ENCODE results near the gene AGPAT1.
"Not testable (repeated sequence)": the region's sequence is repeated elsewhere in the genome, so short reads cannot be mapped to it uniquely, and the experiment has no call there.

AGPAT1 gene

GRCh38 chr6:32147401-32148132 lies 28.3 kb downstream of the AGPAT1 start:
- in situ Hi-C loops (cut with MboI; ENCODE audit: low pct_unique_long_range_greater_than_20kb, low sequenced_read_pairs, unreplicated experiment): no loop called here
- no peak for DNase-seq (ENCODE audit: low spot score)
- TF ChIP-seq, protein P1, sequence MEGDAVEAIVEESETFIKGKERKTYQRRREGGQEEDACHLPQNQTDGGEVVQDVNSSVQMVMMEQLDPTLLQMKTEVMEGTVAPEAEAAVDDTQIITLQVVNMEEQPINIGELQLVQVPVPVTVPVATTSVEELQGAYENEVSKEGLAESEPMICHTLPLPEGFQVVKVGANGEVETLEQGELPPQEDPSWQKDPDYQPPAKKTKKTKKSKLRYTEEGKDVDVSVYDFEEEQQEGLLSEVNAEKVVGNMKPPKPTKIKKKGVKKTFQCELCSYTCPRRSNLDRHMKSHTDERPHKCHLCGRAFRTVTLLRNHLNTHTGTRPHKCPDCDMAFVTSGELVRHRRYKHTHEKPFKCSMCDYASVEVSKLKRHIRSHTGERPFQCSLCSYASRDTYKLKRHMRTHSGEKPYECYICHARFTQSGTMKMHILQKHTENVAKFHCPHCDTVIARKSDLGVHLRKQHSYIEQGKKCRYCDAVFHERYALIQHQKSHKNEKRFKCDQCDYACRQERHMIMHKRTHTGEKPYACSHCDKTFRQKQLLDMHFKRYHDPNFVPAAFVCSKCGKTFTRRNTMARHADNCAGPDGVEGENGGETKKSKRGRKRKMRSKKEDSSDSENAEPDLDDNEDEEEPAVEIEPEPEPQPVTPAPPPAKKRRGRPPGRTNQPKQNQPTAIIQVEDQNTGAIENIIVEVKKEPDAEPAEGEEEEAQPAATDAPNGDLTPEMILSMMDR (IDR thresholded peaks at IDR 0.05; ENCODE audit: extremely low read depth, insufficient read depth, missing control alignments): no peak

DNA sequence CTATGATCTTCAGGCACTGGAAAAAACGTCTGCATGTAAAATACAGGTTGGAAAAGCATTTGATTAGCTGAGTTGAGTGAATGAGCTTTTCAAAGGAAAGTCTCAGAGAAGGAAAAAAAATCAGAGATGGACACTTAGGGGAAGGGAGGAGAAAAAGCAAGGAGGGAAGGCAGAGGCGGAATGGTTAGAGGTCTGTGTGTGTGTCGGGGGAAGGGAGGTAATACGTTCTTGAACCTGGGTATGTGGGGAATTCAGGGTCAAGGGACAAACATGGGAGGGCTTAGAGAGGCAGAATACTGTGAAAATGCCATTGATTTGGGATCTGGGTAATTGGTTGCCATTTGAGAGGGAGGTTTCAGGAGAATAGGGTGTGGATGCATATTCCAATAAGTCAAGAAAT lies 29.2 kb downstream of the AGPAT1 start:
- TF ChIP-seq, protein P1 (IDR thresholded peaks at IDR 0.05; ENCODE audit: extremely low read depth, insufficient read depth, missing control alignments): no peak
- in situ Hi-C loops (cut with MboI; ENCODE audit: low pct_unique_long_range_greater_than_20kb, low sequenced_read_pairs, unreplicated experiment): no loop called here
- no peak for DNase-seq (ENCODE audit: low spot score)

GRCh38 chr6:32146287-32146686 lies 29.6 kb downstream of the AGPAT1 start:
- TF ChIP-seq, protein P1 (IDR thresholded peaks at IDR 0.05; ENCODE audit: extremely low read depth, insufficient read depth, missing control alignments): no peak
- in situ Hi-C loops (cut with MboI; ENCODE audit: low pct_unique_long_range_greater_than_20kb, low sequenced_read_pairs, unreplicated experiment): no loop called here
- no peak for DNase-seq (ENCODE audit: low spot score)

DNA sequence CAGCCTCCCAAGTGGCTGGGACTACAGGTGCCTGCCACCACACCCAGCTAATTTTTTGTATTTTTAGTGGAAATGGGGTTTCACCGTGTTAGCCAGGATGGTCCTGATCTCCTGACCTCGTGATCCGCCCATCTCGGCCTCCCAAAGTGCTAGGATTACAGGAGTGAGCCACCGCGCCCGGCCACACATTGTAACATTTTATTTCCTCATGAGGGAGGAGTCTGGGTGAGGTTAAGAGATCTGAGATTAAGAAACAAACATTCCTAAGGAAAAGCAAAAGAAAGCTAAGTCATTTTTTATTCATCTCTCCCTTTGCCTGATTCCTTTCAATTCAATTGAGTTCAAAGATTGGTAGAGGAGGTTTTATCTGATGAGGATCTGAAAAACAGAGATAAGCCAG lies 31.6 kb downstream of the AGPAT1 start:
- in situ Hi-C loops (cut with MboI; ENCODE audit: low pct_unique_long_range_greater_than_20kb, low sequenced_read_pairs, unreplicated experiment); DNase-seq (ENCODE audit: low spot score): not testable (repeated sequence)

DNA sequence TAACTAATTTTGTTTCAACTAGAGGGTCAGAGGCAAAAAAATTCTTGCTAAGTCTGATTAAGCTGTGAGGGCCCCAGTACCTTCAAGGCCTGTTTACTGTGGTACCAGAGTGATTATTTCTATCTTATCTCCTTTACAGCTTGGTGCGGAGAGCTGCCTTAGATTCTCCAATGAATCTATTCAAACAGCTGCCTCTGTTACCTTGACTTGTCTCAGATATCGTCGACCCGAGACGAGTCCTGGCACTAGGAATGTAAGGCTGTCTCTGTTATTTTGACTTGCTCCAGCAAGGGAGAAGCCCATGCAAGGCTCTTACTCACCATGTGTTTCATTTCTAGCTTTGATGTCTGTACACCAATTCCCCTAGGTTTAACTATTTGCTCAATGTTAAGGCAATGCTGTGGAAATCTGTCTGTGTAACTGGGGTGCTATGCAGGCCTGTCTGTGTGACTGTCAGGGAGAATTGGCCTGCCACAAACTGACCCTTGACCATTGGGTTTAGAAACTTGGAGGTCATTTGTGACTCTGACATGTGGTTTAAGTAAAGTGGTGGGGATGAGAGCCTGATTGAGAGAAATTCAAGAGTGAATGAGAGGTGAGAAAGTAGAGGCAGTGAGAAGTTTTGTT lies 35.4 kb downstream of the AGPAT1 start:
- in situ Hi-C loops (cut with MboI; ENCODE audit: low pct_unique_long_range_greater_than_20kb, low sequenced_read_pairs, unreplicated experiment): no loop called here
- TF ChIP-seq, protein P1 (IDR thresholded peaks at IDR 0.05; ENCODE audit: extremely low read depth, insufficient read depth, missing control alignments): no peak
- no peak for DNase-seq (ENCODE audit: low spot score)

GRCh38 chr6:32139590-32139989 lies 36.3 kb downstream of the AGPAT1 start:
- DNase-seq (ENCODE audit: low spot score): no peak
- TF ChIP-seq, protein P1 (IDR thresholded peaks at IDR 0.05; ENCODE audit: extremely low read depth, insufficient read depth, missing control alignments): no peak
- in situ Hi-C loops (cut with MboI; ENCODE audit: low pct_unique_long_range_greater_than_20kb, low sequenced_read_pairs, unreplicated experiment): no loop called here

DNA sequence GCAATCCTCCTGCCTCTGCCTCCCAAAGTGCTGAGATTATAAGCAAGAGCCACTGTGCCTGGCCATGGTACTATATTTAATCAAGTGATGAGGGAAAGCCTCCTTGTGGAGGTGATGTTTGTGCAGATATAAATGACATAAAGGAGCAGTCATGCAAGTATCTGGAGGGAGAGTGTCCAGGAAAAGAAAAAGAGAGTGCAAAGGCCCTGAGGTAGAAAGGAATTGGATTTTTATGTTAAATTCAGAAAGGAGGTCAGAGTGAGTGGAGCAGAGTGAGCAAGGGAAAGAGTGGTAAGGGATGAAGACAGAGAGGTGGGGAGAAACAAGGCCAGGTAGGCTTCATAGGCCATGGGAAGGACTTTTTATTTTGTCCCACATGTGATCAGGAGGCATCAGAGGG lies 38.4 kb downstream of the AGPAT1 start:
- TF ChIP-seq, protein P1 (IDR thresholded peaks at IDR 0.05; ENCODE audit: extremely low read depth, insufficient read depth, missing control alignments): no peak
- no peak for DNase-seq (ENCODE audit: low spot score)

More for the DNA sequence above, 38.4 kb downstream of the AGPAT1 start:
- in situ Hi-C loops (cut with MboI; ENCODE audit: low pct_unique_long_range_greater_than_20kb, low sequenced_read_pairs, unreplicated experiment): no loop called here
